NCI-H1694 treated with DMSO at 0.1 percent for 48 hours (cell line): Measurements from ENCODE around the gene COMMD6.

ENCODE experiments used
- DNase-seq: peaks from one replicate; lab custom pipeline; 2025; lab: John Stamatoyannopoulos, UW

Gene COMMD6

GRCh38 chr13:75482070-75482819 is 55.4 kb downstream of the COMMD6 start, which contains the start of gene TBC1D4:
Gene TBC1D4, minus strand, starts transcription at chr13:75482169. Its CDS starts 402 bp downstream, at chr13:75481767.
- DNase-seq = peak; percentile 74

GRCh38 chr13:75481176-75482069 is 56.2 kb downstream of the COMMD6 start:
- peak; percentile 23 for DNase-seq

- DNase-seq = peak; percentile 22
Measured at GRCh38 chr13:75480671-75481175, 56.9 kb downstream of the COMMD6 start.

DNA sequence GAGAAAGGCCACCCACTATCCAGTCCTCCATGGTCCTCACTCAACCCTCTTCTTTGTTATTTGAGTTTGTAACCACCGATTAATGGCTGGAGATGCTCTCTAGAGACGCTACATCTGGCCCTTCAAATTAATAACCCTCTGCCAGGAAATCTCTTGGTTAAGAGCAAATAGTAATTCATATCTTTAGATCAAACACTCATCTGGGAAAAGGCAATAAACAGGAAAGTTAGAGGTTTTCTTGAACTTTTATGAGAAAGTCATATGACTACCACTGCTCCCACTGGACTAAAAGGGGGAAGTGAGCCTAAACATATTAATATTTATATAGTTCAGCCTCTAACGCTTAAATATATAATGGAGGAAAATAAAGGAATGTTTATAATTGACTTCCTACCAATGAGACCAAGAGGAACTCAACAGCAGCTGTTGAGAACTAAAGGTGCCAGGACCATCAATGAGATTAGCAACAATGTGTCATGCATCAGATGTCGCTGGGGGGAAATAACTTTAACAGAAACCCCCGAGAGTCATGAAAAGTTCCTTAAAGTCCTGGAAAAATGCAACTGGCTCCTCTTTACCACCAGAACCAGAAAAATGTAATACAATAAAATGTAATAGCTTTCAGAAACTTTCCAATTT is 58.4 kb downstream of the COMMD6 start:
- DNase-seq = no peak

GRCh38 chr13:75478659-75479058 is 59.0 kb downstream of the COMMD6 start:
- DNase-seq = no peak
